K562 (cell line): ENCODE results near the gene TTLL4. TPM values are rescaled to one million over a fixed set of nuclear protein-coding genes. Genes with fewer than 3 reads are reported as not detected.

Experiments
- ATAC-seq: fragments of 200-7000 bp; cut with Tn5 transposase; 3 replicates; pipeline ENCODE4 v1.9.1; 2020; ENCODE audit warnings: moderate library complexity
- BruUV-seq: library from RNA; stranded (reverse); fragments of 400-500 nt; replicated peaks from 2 replicates; lab custom pipeline; 2021; lab: Mats Ljungman, UMichigan
- CTCF ChIA-PET: fragments of 300-600 bp; formaldehyde crosslinking; extraction: SDS; loops from one replicate; lab custom pipeline; 2021; ENCODE audit warnings: low intra/inter-chr PET ratio; lab: Yijun Ruan, JAX
- POLR2A ChIA-PET: fragments of 300-600, 350-650 bp; sonication (Branson Sonifier 250); formaldehyde crosslinking; extraction: SDS; loops from one replicate; lab custom pipeline; 2021; ENCODE audit warnings: antibody characterized with exemption, inconsistent platforms; lab: Yijun Ruan, JAX
- DNase-seq, 4 experiments: peaks; one replicate each; pipeline versions ENCODE4 v3.0.0 to v3.0.0-alpha.2; 2011 to 2018; ENCODE audit warnings: low spot score in 3 of 4, mixed read lengths in 3 of 4; ENCODE audit errors: extremely low read depth in 1 of 4
- FAIRE-seq: peaks from 2 replicates; lab custom pipeline; 2011; peaks lifted over from hg19 to GRCh38; lab: Jason Lieb, UNC
- H2AFZ ChIP-seq: 2 replicates; pipeline ENCODE4 v1.6.0; 2011; ENCODE audit warnings: low read depth, low read length, control low read depth, inconsistent platforms
- H3K27ac ChIP-seq: fragments of 200-600 bp; 3 replicates; pipeline ENCODE4 v1.8.0; 2011; ENCODE audit warnings: low read depth, mild to moderate bottlenecking, control low read depth, inconsistent platforms, low read length, moderate library complexity, mixed read lengths; ENCODE audit errors: extremely low read depth
- H3K27me3 ChIP-seq, 2 experiments: fragments of 300-600 bp in 1 of 2; 2 replicates in 1 of 2; 3 replicates in 1 of 2; pipeline versions ENCODE4 v1.6.0 to v1.8.0; 2011; ENCODE audit warnings: inconsistent platforms in 2 of 2, low read length in 2 of 2, mild to moderate bottlenecking in 1 of 2, mixed read lengths in 1 of 2, moderate library complexity in 1 of 2; ENCODE audit not compliant: control insufficient read depth in 2 of 2, insufficient read depth in 2 of 2
- H3K36me3 ChIP-seq: fragments of 300-600 bp; 3 replicates; pipeline ENCODE4 v1.8.0; 2011; ENCODE audit warnings: mild to moderate bottlenecking, low read length, inconsistent platforms; ENCODE audit not compliant: control insufficient read depth, insufficient read depth
- H3K4me1 ChIP-seq, 2 experiments: fragments of 200-600 bp in 1 of 2; replicated peaks in 1 of 2; 2 replicates in 1 of 2; 3 replicates in 1 of 2; pipeline versions ENCODE4 v1.5.1 to v1.8.0; 2011; ENCODE audit warnings: inconsistent platforms in 2 of 2, low read length in 2 of 2, mild to moderate bottlenecking in 1 of 2, mixed read lengths in 1 of 2, moderate library complexity in 1 of 2; ENCODE audit not compliant: control insufficient read depth in 2 of 2, insufficient read depth in 2 of 2
- H3K4me2 ChIP-seq: 2 replicates; pipeline ENCODE4 v1.6.1; 2011; ENCODE audit warnings: low read length, control low read depth, inconsistent platforms, mixed read lengths; ENCODE audit not compliant: insufficient read depth
- H3K4me3 ChIP-seq: fragments of 200-600 bp; sonication (generic), shearing (Covaris generic); 2 replicates; pipeline ENCODE4 v1.5.1; 2016; ENCODE audit warnings: control low read depth, inconsistent platforms
- H3K79me2 ChIP-seq: fragments of 200-600 bp; 3 replicates; pipeline ENCODE4 v1.8.0; 2011; ENCODE audit warnings: low read length, inconsistent platforms; ENCODE audit not compliant: control insufficient read depth, insufficient read depth
- H3K9ac ChIP-seq, 2 experiments: 2 replicates each; pipeline versions ENCODE4 v1.6.0 to v1.6.1; 2011; ENCODE audit warnings: low read depth in 2 of 2, low read length in 2 of 2, control low read depth in 1 of 2, inconsistent platforms in 1 of 2, mild to moderate bottlenecking in 1 of 2, mixed read lengths in 1 of 2; ENCODE audit not compliant: insufficient read depth in 1 of 2
- H3K9me1 ChIP-seq: one replicate; pipeline ENCODE4 v1.6.0; 2011; ENCODE audit warnings: inconsistent platforms, mild to moderate bottlenecking, low read length, moderate library complexity; ENCODE audit not compliant: control insufficient read depth, insufficient read depth
- H3K9me3 ChIP-seq: replicated peaks from 2 replicates; pipeline ENCODE4 v1.5.1; 2011; ENCODE audit warnings: low read depth, low read length, inconsistent platforms; ENCODE audit not compliant: control insufficient read depth, insufficient read depth
- H4K20me1 ChIP-seq: replicated peaks from 2 replicates; pipeline ENCODE4 v1.6.1; 2011; ENCODE audit warnings: low read length, inconsistent platforms, mixed read lengths; ENCODE audit not compliant: control insufficient read depth, insufficient read depth
- FOXM1 ChIP-seq, 2 experiments: fragments of 450-650 bp in 1 of 2; sonication (generic) in 1 of 2; formaldehyde crosslinking in 1 of 2; IDR thresholded peaks; 2 replicates each; pipeline versions ENCODE4 v1.6.1 to v1.9.0; 2017 to 2022; ENCODE audit warnings: low read depth in 2 of 2, mild to moderate bottlenecking in 2 of 2, missing genetic modification reagents in 1 of 2, moderate library complexity in 1 of 2
- HDAC2 ChIP-seq: fragments of 450-650 bp; IDR thresholded peaks from 2 replicates; pipeline ENCODE4 v1.6.1; 2016; ENCODE audit warnings: mild to moderate bottlenecking
- ZNF134 ChIP-seq: fragments of 250-450 bp; sonication (Bioruptor Pico); conservative IDR thresholded peaks from 2 replicates; pipeline ENCODE4 v1.4.0; 2020
- WGBS: fragments of 100-300 bp; shearing (Covaris generic); methylation state at CpG from one replicate; pipeline ENCODE4 v1.1.6; 2016; ENCODE audit warnings: low coverage, mixed read lengths; ENCODE audit not compliant: insufficient coverage; ENCODE audit errors: missing lambda C conversion rate; 5-methylcytosine and 5-hydroxymethylcytosine counted together
- in situ Hi-C: fragments of 300-500 bp; cut with MboI; formaldehyde crosslinking; loops from 4 replicates; pipeline ENCODE4 v1.15.0; 2018; ENCODE audit warnings: inconsistent platforms, mixed read lengths
- intact Hi-C: fragments of 100-400 bp; cut with micrococcal nuclease; formaldehyde crosslinking; loops from 2 replicates; pipeline ENCODE4 v1.14.2; 2022
- polyA plus RNA-seq, 8 experiments: library from polyadenylated mRNA; depleted of rRNA in 4 of 8; stranded (reverse) in 5 of 8; unstranded in 3 of 8; fragments of >200 nt; fragmentation: Nextera tagmentation in 2 of 8; fragmentation: Illumina TruSeq in 1 of 8; extraction: Ambion mirVana in 2 of 8; extraction: Trizol in 1 of 8; gene quantifications; 2 replicates each; pipeline versions ENCODE4 v1.2.1 to v1.2.3, GENCODE V29; 2011 to 2014; ENCODE audit warnings: inconsistent platforms in 1 of 8, missing spikeins in 1 of 8
- total RNA-seq, 7 experiments: library from RNA; depleted of rRNA in 6 of 7; stranded (reverse); fragments of >200 nt in 6 of 7; fragmentation: Illumina TruSeq in 2 of 7; extraction: Trizol in 2 of 7; gene quantifications; 2 replicates each; pipeline versions ENCODE4 v1.2.1 to v1.2.3, GENCODE V29; 2011 to 2021; ENCODE audit warnings: low replicate concordance in 1 of 7
- TF ChIP-seq, protein P1 (sequence below): fragments of 250-450 bp; sonication (Bioruptor Pico); IDR thresholded peaks from 2 replicates; pipeline ENCODE4 v1.8.0; 2022; ENCODE audit warnings: inconsistent platforms

Gene TTLL4
- total and polyA plus RNA-seq, 9 of the 15 experiments (the other 6 are each of a cell fraction or from before 2014, with no cell fraction given), result 12.6 to 67.5 (median 24.5) TPM

DNA sequence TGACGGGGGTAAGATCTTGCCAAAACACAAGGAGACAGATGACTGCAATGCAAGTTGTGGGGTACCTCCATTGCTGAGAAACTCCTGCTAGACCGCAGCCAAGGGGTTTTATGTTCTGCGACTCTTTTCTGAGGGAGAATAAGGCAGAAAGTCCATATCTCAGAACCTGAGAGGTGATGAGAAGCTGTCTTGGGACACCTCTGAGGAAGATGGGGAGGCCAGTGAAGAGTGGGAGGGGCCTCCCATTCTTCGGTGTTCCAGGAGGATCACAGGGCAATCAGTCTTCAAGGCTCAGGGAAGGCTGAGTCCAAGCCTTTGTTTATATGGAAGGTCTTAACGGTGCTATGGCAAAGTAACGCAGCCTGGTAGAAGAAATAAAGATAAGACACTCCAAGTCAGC lies 89.4 kb downstream of the TTLL4 start (continued):
- TF ChIP-seq, protein P1, sequence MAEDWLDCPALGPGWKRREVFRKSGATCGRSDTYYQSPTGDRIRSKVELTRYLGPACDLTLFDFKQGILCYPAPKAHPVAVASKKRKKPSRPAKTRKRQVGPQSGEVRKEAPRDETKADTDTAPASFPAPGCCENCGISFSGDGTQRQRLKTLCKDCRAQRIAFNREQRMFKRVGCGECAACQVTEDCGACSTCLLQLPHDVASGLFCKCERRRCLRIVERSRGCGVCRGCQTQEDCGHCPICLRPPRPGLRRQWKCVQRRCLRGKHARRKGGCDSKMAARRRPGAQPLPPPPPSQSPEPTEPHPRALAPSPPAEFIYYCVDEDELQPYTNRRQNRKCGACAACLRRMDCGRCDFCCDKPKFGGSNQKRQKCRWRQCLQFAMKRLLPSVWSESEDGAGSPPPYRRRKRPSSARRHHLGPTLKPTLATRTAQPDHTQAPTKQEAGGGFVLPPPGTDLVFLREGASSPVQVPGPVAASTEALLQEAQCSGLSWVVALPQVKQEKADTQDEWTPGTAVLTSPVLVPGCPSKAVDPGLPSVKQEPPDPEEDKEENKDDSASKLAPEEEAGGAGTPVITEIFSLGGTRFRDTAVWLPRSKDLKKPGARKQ (CRISPR knock-in tag), result no peak
- TF ChIP-seq ZNF134, result no peak

DNA sequence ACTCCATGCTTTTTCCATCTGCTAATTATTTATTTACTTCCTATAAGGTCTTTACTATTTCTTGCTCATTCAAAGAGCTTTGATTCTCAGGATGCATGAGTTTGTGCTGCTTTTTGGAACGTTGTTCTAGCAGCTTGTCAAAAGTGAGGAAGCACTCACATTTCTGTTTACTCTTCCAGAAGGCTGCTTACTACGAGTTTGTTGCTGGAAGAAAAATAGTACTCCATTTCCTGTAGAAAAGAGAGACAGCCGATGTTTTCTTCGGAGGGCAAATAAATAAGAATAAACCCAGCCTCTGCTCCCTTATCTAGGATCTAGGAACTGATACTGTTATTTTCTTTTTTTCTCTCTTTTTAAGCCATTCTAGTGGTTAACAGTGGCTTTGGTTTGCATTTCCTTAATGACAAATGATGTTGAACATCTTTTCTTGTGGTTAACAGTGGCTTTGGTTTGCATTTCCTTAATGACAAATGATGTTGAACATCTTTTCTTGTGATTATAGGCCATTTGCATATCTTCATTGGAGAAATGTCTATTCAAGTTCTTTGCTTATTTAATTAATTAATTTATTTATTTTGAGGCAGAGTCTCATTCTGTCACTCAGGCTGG lies 91.9 kb downstream of the TTLL4 start:
- no peak for DNase-seq
- in situ Hi-C loops, result no loop called here
- H3K4me1 ChIP-seq, result peaks cover 0 to 8% of the 10 kb centered on the region in 2 experiments; a peak in 4 of 5 replicates
- H3K79me2 ChIP-seq, result no peaks in the 10 kb centered on the region
- 30% methylated on average over 4 of the region's 4 CpGs for WGBS
- no peak overlapping the region for H2AFZ ChIP-seq
- H3K9ac ChIP-seq, result no peak overlapping the region
- H3K36me3 ChIP-seq, result no peaks in the 10 kb centered on the region
- H3K9me1 ChIP-seq, result no peaks in the 10 kb centered on the region
- H3K4me2 ChIP-seq, result no peak overlapping the region
- no peaks in the 10 kb centered on the region for H4K20me1 ChIP-seq
- no peak for TF ChIP-seq HDAC2
- no peak for TF ChIP-seq FOXM1 (IDR thresholded peaks at IDR 0.05; ENCODE audit: low read depth)
- no peak for TF ChIP-seq FOXM1 (CRISPR knock-in tag; IDR thresholded peaks at IDR 0.05; ENCODE audit: low read depth)
- no peak overlapping the region for H3K27ac ChIP-seq
- CTCF ChIA-PET, result no interaction called here
- H3K27me3 ChIP-seq, result peaks cover 0 to 5% of the 10 kb centered on the region in 2 experiments; a peak in 1 of 5 replicates
- POLR2A ChIA-PET, result no interaction called here
- no peak for ATAC-seq
- H3K9me3 ChIP-seq, result 0 out of 2 replicates have a peak, but pooled peaks cover 2% of the 10 kb centered on the region
- no TSS peak for BruUV-seq
- no peak for FAIRE-seq
- H3K4me3 ChIP-seq, result no peak overlapping the region
- intact Hi-C loops, result no loop called here
